Hepatocyte (in vitro differentiated cells): ENCODE results near the gene KCNRG. TPM values are rescaled to one million over a fixed set of nuclear protein-coding genes. Genes with fewer than 3 reads are reported as not detected.

Source experiments
- DNase-seq: peaks from one replicate; pipeline ENCODE4 v3.0.0-alpha.2; 2016; ENCODE audit warnings: low spot score
- H2AFZ ChIP-seq: fragments of 200-600 bp; sonication (generic); 2 replicates; pipeline ENCODE4 v1.6.0; 2016; ENCODE audit warnings: antibody characterized with exemption, mild to moderate bottlenecking
- H3K27ac ChIP-seq: fragments of 200-600 bp; sonication (generic); 2 replicates; pipeline ENCODE4 v1.5.1; 2016; ENCODE audit warnings: mild to moderate bottlenecking
- H3K27me3 ChIP-seq: fragments of 200-600 bp; sonication (generic); 2 replicates; pipeline ENCODE4 v1.6.1; 2016
- H3K36me3 ChIP-seq: fragments of 200-600 bp; sonication (generic); replicated peaks from 2 replicates; pipeline ENCODE4 v1.5.1; 2016; ENCODE audit warnings: low read depth; ENCODE audit not compliant: insufficient read depth
- H3K4me1 ChIP-seq: fragments of 200-600 bp; sonication (generic); 2 replicates; pipeline ENCODE4 v1.5.1; 2016; ENCODE audit warnings: mild to moderate bottlenecking, moderate library complexity; ENCODE audit not compliant: insufficient read depth
- H3K4me2 ChIP-seq: fragments of 200-600 bp; sonication (generic); 2 replicates; pipeline ENCODE4 v1.6.0; 2016
- H3K4me3 ChIP-seq: fragments of 200-600 bp; sonication (generic); 2 replicates; pipeline ENCODE4 v1.5.1; 2016; ENCODE audit warnings: mild to moderate bottlenecking
- H3K79me2 ChIP-seq: fragments of 200-600 bp; sonication (generic); 2 replicates; pipeline ENCODE4 v1.6.0; 2017; ENCODE audit warnings: mild to moderate bottlenecking
- H3K9me2 ChIP-seq: fragments of 200-600 bp; sonication (generic); replicated peaks from 2 replicates; pipeline ENCODE4 v1.6.0; 2017; ENCODE audit warnings: mild to moderate bottlenecking; ENCODE audit not compliant: insufficient read depth
- H3K9me3 ChIP-seq: fragments of 200-600 bp; sonication (generic); 2 replicates; pipeline ENCODE4 v1.5.1; 2016; ENCODE audit warnings: low read depth, mild to moderate bottlenecking
- H4K20me1 ChIP-seq: fragments of 200-600 bp; sonication (generic); 2 replicates; pipeline ENCODE4 v1.6.0; 2016; ENCODE audit warnings: mild to moderate bottlenecking; ENCODE audit not compliant: insufficient read depth, poor library complexity, severe bottlenecking
- CTCF ChIP-seq: fragments of 200-600 bp; sonication (generic); IDR thresholded peaks from 2 replicates; pipeline ENCODE4 v1.5.1; 2016; ENCODE audit warnings: antibody characterized with exemption, mild to moderate bottlenecking; ENCODE audit not compliant: poor library complexity
- EZH2 ChIP-seq: fragments of 200-600 bp; sonication (generic); IDR thresholded peaks from 2 replicates; pipeline ENCODE4 v1.6.1; 2016; ENCODE audit warnings: antibody characterized with exemption, mild to moderate bottlenecking, borderline replicate concordance
- EZH2phosphoT487 ChIP-seq: fragments of 200-600 bp; sonication (generic); IDR thresholded peaks from one replicate; pipeline ENCODE4 v1.6.1; 2018; ENCODE audit warnings: antibody characterized with exemption, mild to moderate bottlenecking, low read depth, moderate library complexity; ENCODE audit not compliant: unreplicated experiment, severe bottlenecking
- WGBS: methylation state at CpG from one replicate; pipeline ENCODE4 v1.1.6; 2016; ENCODE audit warnings: low lambda C conversion rate; ENCODE audit errors: missing lambda C conversion rate; 5-methylcytosine and 5-hydroxymethylcytosine counted together
- polyA plus RNA-seq: library from polyadenylated mRNA; unstranded; fragments of >200 nt; fragmentation: Nextera tagmentation; extraction: Ambion mirVana; gene quantifications from 2 replicates; pipeline ENCODE4 v1.2.1, GENCODE V29; 2016
- total RNA-seq: library from RNA; depleted of rRNA; stranded (reverse); fragments of >200 nt; gene quantifications from 2 replicates; pipeline ENCODE4 v1.2.3, GENCODE V29; 2014

The KCNRG gene
- total and polyA plus RNA-seq, 2 experiments from 2014 or later = 0.57 to 1.3 TPM

- H3K27me3 ChIP-seq = no peaks in the 10 kb centered on the region
- no peaks in the 10 kb centered on the region for H3K9me3 ChIP-seq
- no peaks in the 10 kb centered on the region for H4K20me1 ChIP-seq
- peak overlapping the region; percentile 99 for H3K4me3 ChIP-seq
- H3K9me2 ChIP-seq = no peaks in the 10 kb centered on the region
- peaks cover 26% of the 10 kb centered on the region for H3K4me1 ChIP-seq
- peak overlapping the region; percentile 93 for H3K4me2 ChIP-seq
- H3K36me3 ChIP-seq = no peaks in the 10 kb centered on the region
- peaks cover 35% of the 10 kb centered on the region for H3K79me2 ChIP-seq
- peak overlapping the region; percentile 99 for H2AFZ ChIP-seq
- 0% methylated on average over 48 of the region's 68 CpGs for WGBS
- peak; percentile 97 for DNase-seq
- H3K27ac ChIP-seq = peak overlapping the region; percentile 100
- TF ChIP-seq CTCF (no peak), EZH2 (no peak), EZH2phosphoT487 (no peak)
These were observed 18.9 kb upstream of the KCNRG start for GRCh38 chr13:49996161-49996915.

- H4K20me1 ChIP-seq = no peaks in the 10 kb centered on the region
- H3K9me2 ChIP-seq = no peaks in the 10 kb centered on the region
- peak within 1 kb of the TSS; percentile 99 for H3K4me3 ChIP-seq
- H3K36me3 ChIP-seq = no peaks in the 10 kb centered on the region
- peak within 1 kb of the TSS; percentile 93 for H3K4me2 ChIP-seq
- WGBS = 1% methylated on average over 42 of the region's 56 CpGs
- no peaks in the 10 kb centered on the region for H3K9me3 ChIP-seq
- no peaks in the 10 kb centered on the region for H3K27me3 ChIP-seq
- TF ChIP-seq EZH2phosphoT487 (no peak), CTCF (peak; percentile 86)
- peaks cover 41% of the 10 kb centered on the region for H3K79me2 ChIP-seq
- peak within 1 kb of the TSS; percentile 99 for H2AFZ ChIP-seq
- peak within 1 kb of the TSS; percentile 100 for H3K27ac ChIP-seq
- H3K4me1 ChIP-seq = peaks cover 31% of the 10 kb centered on the region
- DNase-seq = peak; percentile 94
These were observed 18.0 kb upstream of the KCNRG start, which contains the start of gene TRIM13 for GRCh38 chr13:49996951-49997895. Gene TRIM13, plus strand, starts transcription at chr13:49997042. Its CDS starts 14,899 bp downstream, at chr13:50011941.

GRCh38 chr13:49997955-49998354 is 17.3 kb upstream of the KCNRG start:
- no peaks in the 10 kb centered on the region for H3K9me2 ChIP-seq
- peak overlapping the region; percentile 60 for H3K4me3 ChIP-seq
- DNase-seq = no peak
- H3K79me2 ChIP-seq = peaks cover 48% of the 10 kb centered on the region
- no peaks in the 10 kb centered on the region for H3K36me3 ChIP-seq
- H4K20me1 ChIP-seq = no peaks in the 10 kb centered on the region
- WGBS = 7% methylated on average over 4 of the region's 4 CpGs
- H2AFZ ChIP-seq = no peak overlapping the region
- H3K4me2 ChIP-seq = peak overlapping the region; percentile 85
- H3K27ac ChIP-seq = peak overlapping the region; percentile 99
- H3K9me3 ChIP-seq = no peaks in the 10 kb centered on the region
- no peaks in the 10 kb centered on the region for H3K27me3 ChIP-seq
- TF ChIP-seq CTCF (no peak), EZH2phosphoT487 (no peak), EZH2 (no peak)
- peaks cover 31% of the 10 kb centered on the region for H3K4me1 ChIP-seq
